ENCODE results near the gene FARP1.

DNA sequence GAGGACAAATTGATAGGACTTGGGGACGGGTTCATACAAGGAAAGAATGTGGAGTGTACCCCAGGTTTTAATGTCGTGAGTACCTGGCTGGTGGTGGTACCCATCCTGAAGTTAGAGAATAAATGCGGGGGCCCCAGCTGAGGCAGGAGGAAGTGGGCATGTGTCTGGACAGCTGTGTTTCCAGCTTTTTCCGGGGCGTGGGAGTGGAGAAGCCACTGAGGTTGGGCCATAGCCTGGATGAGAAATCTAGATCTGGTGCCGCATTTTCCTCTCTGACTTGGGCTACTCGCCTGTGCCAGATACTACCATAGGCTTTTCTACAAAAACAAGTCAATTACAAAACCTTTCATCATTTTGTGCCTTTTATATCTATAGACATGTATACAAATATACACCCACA lies 286.6 kb downstream of the FARP1 start:
- TF ChIP-seq, protein P1, sequence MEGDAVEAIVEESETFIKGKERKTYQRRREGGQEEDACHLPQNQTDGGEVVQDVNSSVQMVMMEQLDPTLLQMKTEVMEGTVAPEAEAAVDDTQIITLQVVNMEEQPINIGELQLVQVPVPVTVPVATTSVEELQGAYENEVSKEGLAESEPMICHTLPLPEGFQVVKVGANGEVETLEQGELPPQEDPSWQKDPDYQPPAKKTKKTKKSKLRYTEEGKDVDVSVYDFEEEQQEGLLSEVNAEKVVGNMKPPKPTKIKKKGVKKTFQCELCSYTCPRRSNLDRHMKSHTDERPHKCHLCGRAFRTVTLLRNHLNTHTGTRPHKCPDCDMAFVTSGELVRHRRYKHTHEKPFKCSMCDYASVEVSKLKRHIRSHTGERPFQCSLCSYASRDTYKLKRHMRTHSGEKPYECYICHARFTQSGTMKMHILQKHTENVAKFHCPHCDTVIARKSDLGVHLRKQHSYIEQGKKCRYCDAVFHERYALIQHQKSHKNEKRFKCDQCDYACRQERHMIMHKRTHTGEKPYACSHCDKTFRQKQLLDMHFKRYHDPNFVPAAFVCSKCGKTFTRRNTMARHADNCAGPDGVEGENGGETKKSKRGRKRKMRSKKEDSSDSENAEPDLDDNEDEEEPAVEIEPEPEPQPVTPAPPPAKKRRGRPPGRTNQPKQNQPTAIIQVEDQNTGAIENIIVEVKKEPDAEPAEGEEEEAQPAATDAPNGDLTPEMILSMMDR (conservative IDR thresholded peaks at IDR 0.05; ENCODE audit: low read length): no peak
- TF ChIP-seq EZH2phosphoT487 (IDR thresholded peaks at IDR 0.05; ENCODE audit: borderline replicate concordance, low read depth, low read length): no peak
